HG02588 (cell line): Measurements from ENCODE around the gene FTSJ1.
"Not testable (repeated sequence)": the region's sequence is repeated elsewhere in the genome, so short reads cannot be mapped to it uniquely, and the experiment has no call there.

Source experiments
- ATAC-seq: cut with Tn5 transposase; IDR thresholded peaks from one replicate; pipeline ENCODE4 v1.9.1; 2021; ENCODE audit warnings: mild to moderate bottlenecking, moderate library complexity; ENCODE audit not compliant: unreplicated experiment

The FTSJ1 gene

GRCh38 chrX:48475774-48476577 lies at the start of gene FTSJ1:
Gene FTSJ1, plus strand, starts transcription at chrX:48476199. Its CDS starts 1,849 bp downstream, at chrX:48478048.
- ATAC-seq, result peak; percentile 91

- ATAC-seq, result not testable (repeated sequence)
These were observed 48.8 kb upstream of the FTSJ1 start for GRCh38 chrX:48427027-48427716.

- ATAC-seq, result not testable (repeated sequence)
These were observed 46.4 kb upstream of the FTSJ1 start for GRCh38 chrX:48429606-48430005.

GRCh38 chrX:48430166-48430565 lies 45.8 kb upstream of the FTSJ1 start:
- not testable (repeated sequence) for ATAC-seq

GRCh38 chrX:48433713-48434112 lies 42.3 kb upstream of the FTSJ1 start:
- not testable (repeated sequence) for ATAC-seq

- ATAC-seq, result not testable (repeated sequence)
These were observed 28.8 kb upstream of the FTSJ1 start for GRCh38 chrX:48447201-48447600.

- no peak for ATAC-seq
These were observed 25.9 kb upstream of the FTSJ1 start for GRCh38 chrX:48450076-48450475.

GRCh38 chrX:48451708-48452107 lies 24.3 kb upstream of the FTSJ1 start:
- no peak for ATAC-seq

- no peak for ATAC-seq
These were observed 19.2 kb upstream of the FTSJ1 start for GRCh38 chrX:48456628-48457331.

- no peak for ATAC-seq
These were observed 17.3 kb upstream of the FTSJ1 start for GRCh38 chrX:48458711-48459110.

GRCh38 chrX:48459483-48459882 lies 16.5 kb upstream of the FTSJ1 start:
- no peak for ATAC-seq

- ATAC-seq, result no peak
These were observed 16.0 kb upstream of the FTSJ1 start for GRCh38 chrX:48460031-48460430.

GRCh38 chrX:48460606-48461005 lies 15.4 kb upstream of the FTSJ1 start:
- no peak for ATAC-seq

- ATAC-seq, result no peak
These were observed 14.2 kb upstream of the FTSJ1 start for GRCh38 chrX:48461830-48462229.

- ATAC-seq, result no peak
These were observed 10.6 kb upstream of the FTSJ1 start for GRCh38 chrX:48465336-48465933.

- no peak for ATAC-seq
These were observed 9.3 kb upstream of the FTSJ1 start for GRCh38 chrX:48466696-48467095.

- ATAC-seq, result no peak
These were observed 8.7 kb upstream of the FTSJ1 start for GRCh38 chrX:48467281-48467761.

- ATAC-seq, result no peak
These were observed 7.7 kb upstream of the FTSJ1 start for GRCh38 chrX:48468247-48468671.

- ATAC-seq, result no peak
These were observed 7.0 kb upstream of the FTSJ1 start for GRCh38 chrX:48468693-48469691.
